GM18951 (cell line): Measurements from ENCODE around the gene IFIT1B.
A peak's percentile ranks its signal among the peaks of the same experiment; 100 is the strongest.
"Not testable (repeated sequence)": the region's sequence is repeated elsewhere in the genome, so short reads cannot be mapped to it uniquely, and the experiment has no call there.

ENCODE experiments used
- POLR2A ChIP-seq: IDR thresholded peaks from 4 replicates; pipeline ENCODE4 v1.6.1; 2011; ENCODE audit warnings: mild to moderate bottlenecking; ENCODE audit not compliant: insufficient read length, insufficient read depth; ENCODE audit errors: extremely low read depth
- in situ Hi-C: fragments of 300-500 bp; cut with MboI; formaldehyde crosslinking; loops from one replicate; pipeline ENCODE4 v1.12.0; 2022; ENCODE audit warnings: low sequenced_read_pairs, mixed read lengths, inconsistent platforms; ENCODE audit not compliant: unreplicated experiment

Gene IFIT1B

DNA sequence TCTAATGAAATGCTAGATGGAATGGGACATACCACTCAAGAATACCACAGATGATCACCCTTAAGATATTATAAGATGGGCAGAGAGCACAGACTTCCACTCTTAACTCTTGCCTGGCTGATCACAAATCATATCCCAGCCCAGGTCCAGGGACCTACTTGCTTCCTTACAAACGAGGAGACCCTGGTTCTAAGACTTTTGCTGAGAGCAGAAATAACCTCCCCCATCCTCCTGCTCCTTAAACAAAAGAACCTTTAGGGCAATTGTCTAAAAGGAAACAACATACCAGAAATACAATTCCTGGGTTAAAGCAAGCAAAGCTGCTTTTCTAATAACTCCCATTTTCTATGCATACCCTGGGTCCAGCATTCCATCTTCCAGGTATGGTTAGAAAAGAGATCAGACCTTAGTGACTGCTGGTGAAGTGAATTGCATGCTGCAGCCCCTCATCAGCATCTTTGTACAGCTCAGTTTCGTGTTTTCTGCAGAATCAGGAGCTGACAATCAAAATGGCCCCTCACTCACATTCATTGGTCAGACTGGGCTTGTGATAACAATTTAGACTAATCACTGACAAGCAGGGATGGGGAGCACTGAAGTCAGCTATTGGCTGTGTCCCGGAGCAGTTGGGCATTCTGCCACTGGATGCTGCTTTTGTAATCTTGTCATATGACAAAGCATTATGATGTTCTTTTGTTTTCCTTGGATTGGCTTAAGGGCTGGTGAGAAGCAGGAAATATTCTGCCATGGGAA lies 35.5 kb upstream of the IFIT1B start:
- TF ChIP-seq POLR2A = peak; percentile 16
- in situ Hi-C loops = no loop called here

DNA sequence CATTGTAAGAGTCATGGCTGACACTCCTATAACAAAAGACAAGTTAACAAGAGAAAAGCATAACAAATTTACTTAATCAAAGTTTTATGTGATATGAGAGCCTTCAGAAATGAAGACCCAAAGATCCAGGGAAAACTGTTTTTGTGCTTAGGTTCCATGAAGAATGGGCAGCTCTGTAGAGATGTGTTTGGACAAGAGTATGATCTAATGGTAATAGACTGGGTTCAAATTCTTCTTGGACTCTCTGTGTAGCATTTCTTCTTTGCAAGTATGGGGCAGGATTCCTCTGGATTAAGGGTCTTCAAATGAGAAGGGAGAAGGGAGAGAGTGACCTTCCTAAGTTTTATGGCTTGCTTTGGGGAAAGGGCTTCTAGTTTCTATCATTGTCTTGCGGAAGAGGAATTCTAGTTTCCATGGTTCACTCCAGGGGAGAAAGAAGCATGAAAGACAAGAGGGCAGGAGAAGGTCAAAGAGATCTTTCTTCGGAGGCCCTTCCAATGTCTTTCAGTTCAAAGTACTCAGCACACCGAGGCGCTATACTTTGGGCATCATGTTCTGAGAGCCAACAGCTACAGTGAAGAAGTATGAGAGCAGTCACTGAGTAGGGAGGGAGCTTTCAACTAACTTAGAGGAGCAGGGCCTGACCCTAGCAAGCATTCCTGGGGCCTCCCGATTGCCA lies 34.6 kb upstream of the IFIT1B start:
- no peak for TF ChIP-seq POLR2A
- in situ Hi-C loops = no loop called here

GRCh38 chr10:89344156-89344555 lies 33.7 kb upstream of the IFIT1B start:
- in situ Hi-C loops = no loop called here
- no peak for TF ChIP-seq POLR2A

- in situ Hi-C loops = no loop called here
- no peak for TF ChIP-seq POLR2A
Observed at GRCh38 chr10:89345367-89346000, 32.4 kb upstream of the IFIT1B start.

GRCh38 chr10:89346405-89347254 lies 31.2 kb upstream of the IFIT1B start:
- TF ChIP-seq POLR2A = no peak
- in situ Hi-C loops = no loop called here

DNA sequence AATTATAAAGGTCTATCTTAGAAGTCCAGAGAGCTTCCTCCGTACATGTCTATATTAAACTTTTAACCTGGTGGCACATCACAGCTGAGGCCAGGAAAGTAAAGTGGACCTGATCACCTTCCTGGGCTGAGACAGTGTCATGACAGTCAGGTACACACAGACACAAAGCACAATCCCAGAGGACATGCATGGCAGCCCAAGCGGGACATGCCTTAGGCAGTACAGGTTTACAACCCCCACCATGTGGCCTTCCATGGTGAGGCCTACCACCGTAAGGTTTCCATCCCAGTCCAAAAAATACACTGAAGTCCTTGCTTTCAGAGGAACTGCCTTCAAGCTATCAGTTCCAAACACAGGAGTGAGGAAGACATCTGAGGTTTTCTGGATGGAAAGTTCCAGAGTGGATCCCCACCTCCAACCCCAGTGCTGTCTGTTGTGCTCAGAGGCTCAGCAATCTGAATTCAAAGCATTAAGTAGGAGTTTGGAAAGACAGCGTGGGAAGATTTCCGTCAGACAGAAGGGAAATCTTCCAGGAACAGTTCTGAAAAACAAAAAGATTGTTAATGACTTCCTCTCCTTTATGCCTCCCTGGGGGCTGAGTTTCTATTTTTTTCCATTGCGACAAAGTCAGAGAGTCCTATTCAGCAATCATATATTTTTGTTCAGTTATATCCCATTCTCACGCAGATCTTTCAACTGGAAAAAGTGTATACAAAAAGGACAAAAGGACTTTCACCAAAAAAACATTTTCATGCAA lies 30.0 kb upstream of the IFIT1B start:
- in situ Hi-C loops = no loop called here
- no peak for TF ChIP-seq POLR2A

GRCh38 chr10:89348481-89348880 lies 29.4 kb upstream of the IFIT1B start:
- in situ Hi-C loops = no loop called here
- TF ChIP-seq POLR2A = no peak

DNA sequence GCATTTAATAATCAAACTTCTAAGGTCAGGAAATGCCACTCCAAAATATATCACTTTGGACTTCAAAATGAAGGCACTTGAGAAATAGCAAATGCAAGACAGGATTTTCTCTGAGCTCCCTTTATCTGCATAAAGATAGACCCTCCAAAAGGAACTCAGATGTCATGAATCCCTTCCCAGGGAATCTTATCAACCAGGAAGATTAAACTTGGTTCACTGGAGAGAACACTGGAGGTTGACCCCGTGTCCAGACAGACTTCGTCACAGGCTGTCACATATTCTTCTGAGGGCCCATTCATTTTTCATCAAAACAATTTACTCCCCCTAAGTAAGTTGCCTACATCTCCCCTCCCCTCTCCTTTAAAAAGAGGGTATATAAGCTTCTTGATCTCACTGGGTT lies 28.9 kb upstream of the IFIT1B start:
- TF ChIP-seq POLR2A = no peak

GRCh38 chr10:89350631-89351315 lies 27.1 kb upstream of the IFIT1B start:
- in situ Hi-C loops = not testable (repeated sequence)

More for the DNA sequence above, 28.9 kb upstream of the IFIT1B start:
- in situ Hi-C loops = no loop called here

DNA sequence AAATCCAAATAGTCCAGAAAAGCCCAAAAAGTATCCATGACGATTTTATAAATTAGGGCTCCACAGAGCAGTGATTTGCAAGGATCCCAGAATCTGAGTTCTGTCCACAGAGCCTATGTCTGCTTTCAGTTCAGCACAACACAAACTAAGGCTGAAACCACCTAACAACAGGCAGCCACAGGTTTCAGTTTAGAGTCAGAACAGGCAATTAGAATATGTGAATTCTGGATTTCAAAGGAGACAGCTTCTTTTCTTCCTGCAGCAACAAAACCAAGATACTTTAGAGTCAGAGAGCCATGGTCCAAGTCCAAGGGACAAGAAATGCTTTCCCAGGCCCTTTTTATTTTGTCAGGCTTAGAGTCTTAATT lies 26.5 kb upstream of the IFIT1B start:
- no peak for TF ChIP-seq POLR2A
- in situ Hi-C loops = no loop called here

- TF ChIP-seq POLR2A = no peak
- in situ Hi-C loops = no loop called here
Observed at GRCh38 chr10:89351780-89352597, 25.9 kb upstream of the IFIT1B start.
